Suppressor macrophage (primary cell): ENCODE data around the gene HES4.
A peak's percentile ranks its signal among the peaks of the same experiment; 100 is the strongest.

Source experiments
- DNase-seq, 4 experiments: peaks; one replicate each; pipeline ENCODE4 v3.0.0-alpha.2; 2020 to 2022

Gene HES4

GRCh38 chr1:965526-966134 is 34.3 kb downstream of the HES4 start:
- no peak for DNase-seq

GRCh38 chr1:964691-965525 is 35.0 kb downstream of the HES4 start:
- DNase-seq, result no peak

DNA sequence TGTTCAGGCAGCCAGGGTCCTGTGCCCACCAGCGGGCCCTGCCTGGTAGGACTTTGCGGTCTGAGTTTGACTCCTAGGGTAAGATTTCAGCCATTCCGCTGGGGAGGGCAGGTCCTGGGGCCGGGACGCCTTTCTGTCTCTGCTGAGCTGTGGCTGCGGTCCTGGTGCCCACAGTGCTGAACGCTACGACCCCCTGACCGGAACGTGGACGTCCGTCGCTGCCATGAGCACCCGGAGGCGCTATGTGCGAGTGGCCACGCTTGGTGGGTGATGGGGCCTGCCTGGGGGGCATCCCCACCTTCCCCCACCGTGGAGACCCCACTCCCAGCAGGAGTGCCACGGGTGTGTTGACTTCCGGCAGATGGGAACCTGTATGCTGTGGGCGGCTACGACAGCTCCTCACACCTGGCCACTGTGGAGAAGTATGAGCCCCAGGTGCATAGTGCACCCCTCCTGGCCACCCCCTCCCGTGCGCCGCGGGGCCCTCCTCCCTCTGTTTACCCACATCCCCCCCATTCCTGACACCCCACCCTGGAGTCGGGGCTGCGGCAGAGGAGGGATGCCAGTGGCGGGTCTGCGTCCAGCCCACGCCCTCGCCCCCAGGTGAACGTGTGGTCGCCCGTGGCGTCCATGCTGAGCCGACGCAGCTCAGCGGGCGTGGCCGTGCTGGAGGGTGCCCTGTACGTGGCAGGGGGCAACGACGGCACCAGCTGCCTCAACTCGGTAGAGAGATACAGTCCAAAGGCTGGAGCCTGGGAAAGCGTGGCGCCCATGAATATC is 36.0 kb downstream of the HES4 start:
- DNase-seq, result no peak

DNA sequence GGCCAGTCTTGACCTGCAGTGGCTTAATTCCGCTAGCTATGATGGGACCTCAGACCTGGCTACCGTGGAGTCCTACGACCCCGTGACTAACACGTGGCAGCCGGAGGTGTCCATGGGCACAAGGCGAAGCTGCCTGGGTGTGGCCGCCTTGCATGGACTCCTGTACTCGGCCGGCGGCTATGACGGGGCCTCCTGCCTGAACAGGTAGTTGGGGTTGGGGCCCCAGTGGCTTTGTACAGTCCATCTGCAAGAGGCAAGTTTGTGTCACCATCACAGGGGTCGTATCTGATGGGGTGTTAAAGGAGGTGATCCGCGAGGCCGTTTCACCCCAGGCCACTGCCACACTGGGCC is 36.6 kb downstream of the HES4 start:
- DNase-seq, result no peak

DNA sequence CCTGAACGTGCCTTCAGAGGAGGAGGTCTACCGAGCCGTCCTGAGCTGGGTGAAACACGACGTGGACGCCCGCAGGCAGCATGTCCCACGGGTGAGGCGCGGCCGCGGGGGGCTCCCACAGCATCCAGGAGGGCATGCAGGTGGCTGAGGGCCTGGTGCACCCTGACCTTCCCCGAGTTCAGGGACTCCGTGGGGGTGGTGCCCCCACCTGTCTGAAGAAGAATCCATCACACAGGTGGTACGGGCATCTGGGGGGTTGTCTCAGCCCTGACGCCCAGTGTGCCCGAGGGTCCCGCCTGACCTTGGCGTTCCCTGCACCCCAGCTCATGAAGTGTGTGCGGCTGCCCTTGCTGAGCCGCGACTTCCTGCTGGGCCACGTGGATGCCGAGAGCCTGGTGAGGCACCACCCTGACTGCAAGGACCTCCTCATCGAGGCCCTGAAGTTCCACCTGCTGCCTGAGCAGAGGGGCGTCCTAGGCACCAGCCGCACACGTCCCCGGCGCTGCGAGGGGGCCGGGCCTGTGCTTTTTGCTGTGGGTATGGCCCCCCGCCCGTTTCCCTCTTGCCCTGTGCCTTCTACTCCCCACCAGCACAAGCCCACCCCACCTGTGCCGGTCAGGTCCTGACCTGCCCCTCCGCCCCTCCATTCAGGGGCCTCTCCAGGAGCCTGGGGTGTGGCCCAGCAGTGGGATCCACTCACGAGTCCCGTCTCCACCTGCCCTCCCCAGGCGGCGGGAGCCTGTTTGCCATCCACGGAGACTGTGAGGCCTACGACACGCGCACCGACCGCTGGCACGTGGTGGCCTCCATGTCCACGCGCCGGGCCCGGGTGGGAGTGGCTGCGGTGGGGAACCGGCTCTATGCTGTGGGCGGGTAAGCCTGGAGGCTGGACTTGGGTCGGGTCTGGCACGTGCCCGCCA is 37.3 kb downstream of the HES4 start:
- no peak for DNase-seq

- peak in 1 of 4 experiments; percentile 38 for DNase-seq
Observed at GRCh38 chr1:961132-961669, 38.7 kb downstream of the HES4 start.

- DNase-seq, result peak; percentile 73 to 92 (median 84)
Observed at GRCh38 chr1:960363-961131, 39.4 kb downstream of the HES4 start, which contains the start of gene KLHL17. KLHL17 (plus strand) TSS chr1:960584; CDS start chr1:960694, 110 bp downstream.

DNA sequence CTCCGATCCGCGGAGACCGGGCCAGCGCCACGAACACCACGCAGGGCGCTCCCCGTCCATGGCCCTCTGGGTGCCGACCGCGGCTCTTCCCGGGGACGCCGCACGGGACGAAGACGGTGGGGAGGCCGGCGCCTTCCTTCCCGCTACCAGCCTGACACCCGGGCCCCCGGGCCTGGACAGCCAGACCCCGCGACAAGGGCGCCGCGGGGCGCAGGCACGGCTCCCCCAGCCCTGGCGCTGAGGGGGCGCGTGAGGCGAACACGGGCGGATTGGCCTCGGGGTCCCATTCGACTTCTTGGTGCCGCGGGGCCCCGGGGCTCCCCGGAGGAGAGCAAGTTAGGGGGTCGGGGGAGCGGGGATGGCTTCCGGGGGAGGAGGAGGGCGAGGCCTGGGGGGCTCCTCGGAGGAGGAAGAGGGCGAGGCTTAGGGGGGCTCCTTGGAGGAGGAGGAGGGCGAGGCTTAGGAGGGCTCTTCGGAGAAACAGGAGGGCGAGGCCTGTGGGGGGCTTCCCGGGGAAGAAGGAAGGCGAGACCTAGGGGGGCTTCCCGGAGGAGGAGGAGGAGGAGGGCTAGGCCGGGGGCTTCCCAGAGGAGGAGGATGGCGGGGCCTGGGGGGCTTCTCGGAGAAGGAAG is 40.0 kb downstream of the HES4 start:
- no peak for DNase-seq

DNA sequence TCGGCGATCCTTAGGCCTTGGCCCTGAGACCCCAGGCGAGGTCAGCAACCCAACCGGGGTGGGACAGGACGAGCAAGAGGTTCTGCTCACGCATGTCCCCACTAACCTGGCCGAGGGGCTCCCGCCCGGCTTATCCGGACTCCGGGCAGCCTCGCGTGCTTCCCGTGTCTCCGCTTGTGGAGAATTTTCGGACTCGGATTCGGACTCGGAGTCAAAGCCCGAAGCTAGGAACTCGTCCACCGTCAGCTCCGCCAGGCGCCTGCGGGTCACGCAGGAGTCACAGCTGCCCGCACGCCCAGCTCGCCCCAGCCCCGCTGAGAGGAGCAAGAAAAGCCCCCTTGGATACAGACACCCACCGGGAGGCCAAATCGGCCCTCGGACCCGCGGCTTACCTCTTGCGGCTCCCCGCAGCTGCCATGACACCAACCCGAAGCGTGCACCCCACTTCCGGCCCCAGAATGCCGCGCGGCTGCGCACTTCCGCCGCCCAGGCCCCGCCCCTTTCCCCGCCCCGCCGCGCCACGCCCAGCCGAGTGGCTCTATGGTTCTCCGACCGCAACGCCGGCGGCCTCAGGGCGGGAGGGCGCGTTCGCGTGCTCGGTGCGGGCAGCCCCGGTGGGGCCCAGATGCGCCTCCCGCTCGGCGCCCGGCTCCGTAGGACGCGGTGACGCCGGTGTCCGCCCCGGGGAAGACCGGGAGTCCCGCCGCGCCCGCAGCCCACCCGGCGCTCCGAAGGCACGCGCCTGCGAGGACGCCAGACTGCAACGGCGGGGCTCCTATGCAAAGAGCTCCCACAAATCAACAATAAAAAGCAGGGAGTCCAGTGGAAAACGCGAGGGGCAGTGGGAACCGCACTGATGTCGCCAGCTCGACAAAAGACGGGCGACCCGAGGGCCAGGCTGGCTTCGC is 40.8 kb downstream of the HES4 start, which contains the start of gene NOC2L:
Gene NOC2L, minus strand, starts transcription at position 434 of the 908 bp plus-strand sequence. Its CDS starts 16 bp downstream, at position 418.
- DNase-seq, result peak; percentile 90 to 97 (median 96)

GRCh38 chr1:956636-957035 is 43.3 kb downstream of the HES4 start:
- DNase-seq, result no peak

DNA sequence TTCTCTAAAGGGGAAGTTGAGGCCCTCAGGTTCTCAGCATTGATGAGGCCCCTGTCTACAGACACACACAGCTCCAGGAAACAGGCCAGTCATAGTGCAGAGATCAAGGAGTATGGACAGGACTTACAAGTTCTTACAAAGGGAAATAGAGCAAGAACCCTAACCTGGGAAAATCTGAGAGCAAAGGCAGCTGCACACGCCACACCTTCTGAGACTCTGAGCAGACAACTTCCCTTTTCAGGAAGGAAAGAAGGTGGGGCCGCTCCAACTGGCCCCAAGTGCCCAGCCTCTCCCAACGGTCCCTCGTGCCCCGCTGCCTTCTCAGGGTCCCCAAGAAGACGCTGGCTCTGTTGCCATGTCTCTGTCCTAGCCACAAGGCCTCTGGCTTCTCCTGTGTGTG is 44.4 kb downstream of the HES4 start:
- DNase-seq, result peak in 1 of 4 experiments; percentile 50

GRCh38 chr1:954927-955326 is 45.0 kb downstream of the HES4 start:
- no peak for DNase-seq

- DNase-seq, result no peak
Observed at GRCh38 chr1:953524-954320, 46.2 kb downstream of the HES4 start.

DNA sequence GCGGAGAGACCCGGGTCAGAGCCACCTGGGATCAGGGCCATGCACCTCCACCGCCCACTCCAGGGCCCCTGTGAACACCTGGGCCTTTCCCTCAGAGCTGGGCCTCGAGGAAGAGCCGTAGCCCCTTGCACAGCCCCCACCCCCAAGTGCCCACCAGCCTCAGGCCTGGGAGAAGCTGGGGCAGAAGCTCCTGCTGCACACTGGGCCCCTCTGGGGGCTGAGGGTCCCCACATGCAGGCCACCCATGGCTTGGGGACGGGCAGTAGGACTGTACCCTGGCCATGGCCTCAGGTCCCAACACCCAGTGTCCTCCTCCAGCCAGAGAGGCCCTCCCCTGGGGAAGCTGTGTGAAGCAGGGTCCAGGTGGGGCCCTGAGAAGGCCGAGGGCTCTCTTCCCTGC is 47.3 kb downstream of the HES4 start:
- DNase-seq, result no peak

- DNase-seq, result no peak
Observed at GRCh38 chr1:952201-952600, 47.7 kb downstream of the HES4 start.

- DNase-seq, result no peak
Observed at GRCh38 chr1:951364-951763, 48.5 kb downstream of the HES4 start.

- no peak for DNase-seq
Observed at GRCh38 chr1:950881-951280, 49.0 kb downstream of the HES4 start.

DNA sequence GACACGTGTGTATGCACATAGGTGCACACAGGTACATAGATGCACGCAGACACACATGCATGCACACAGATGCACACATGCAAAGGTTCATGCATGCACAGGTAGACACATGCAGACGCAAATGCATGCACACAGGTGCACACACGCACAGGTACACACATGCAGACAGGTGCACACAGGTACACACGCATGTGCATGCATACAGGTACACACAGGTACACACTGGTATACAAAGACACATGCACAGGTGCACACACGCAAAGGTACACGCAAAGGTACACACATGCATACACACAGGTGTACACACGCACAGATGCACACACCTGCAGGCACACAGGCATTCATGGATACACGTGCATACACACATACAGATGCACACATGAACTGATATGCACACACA is 49.6 kb downstream of the HES4 start:
- no peak for DNase-seq
